ENCODE results near the gene DSPP.
"Not testable (repeated sequence)": the region's sequence is repeated elsewhere in the genome, so short reads cannot be mapped to it uniquely, and the experiment has no call there.

DSPP gene

DNA sequence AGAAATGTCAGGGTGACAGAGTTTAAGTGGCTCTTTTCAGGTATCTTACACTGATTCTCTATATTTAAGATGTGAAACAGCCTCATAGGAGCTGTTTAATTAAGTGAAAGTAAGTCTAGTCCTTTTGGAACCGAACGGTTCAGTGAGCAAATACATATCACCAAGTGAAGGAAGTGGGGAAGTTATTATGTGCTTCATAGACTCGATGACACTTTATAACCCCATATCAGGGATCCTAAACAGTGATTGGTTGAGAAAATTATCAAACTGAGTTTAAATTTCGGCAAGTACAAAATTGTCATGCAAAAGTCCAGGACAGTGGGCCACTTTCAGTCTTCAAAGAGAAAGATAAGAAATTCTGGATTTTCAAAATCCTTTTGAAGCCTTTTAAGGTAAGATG, at the start of gene DSPP:
Gene DSPP, plus strand, starts transcription at position 301 of the 400 bp plus-strand sequence. CDS start 2,380 bp downstream, outside the sequence.
- no peak for DNase-seq

DNA sequence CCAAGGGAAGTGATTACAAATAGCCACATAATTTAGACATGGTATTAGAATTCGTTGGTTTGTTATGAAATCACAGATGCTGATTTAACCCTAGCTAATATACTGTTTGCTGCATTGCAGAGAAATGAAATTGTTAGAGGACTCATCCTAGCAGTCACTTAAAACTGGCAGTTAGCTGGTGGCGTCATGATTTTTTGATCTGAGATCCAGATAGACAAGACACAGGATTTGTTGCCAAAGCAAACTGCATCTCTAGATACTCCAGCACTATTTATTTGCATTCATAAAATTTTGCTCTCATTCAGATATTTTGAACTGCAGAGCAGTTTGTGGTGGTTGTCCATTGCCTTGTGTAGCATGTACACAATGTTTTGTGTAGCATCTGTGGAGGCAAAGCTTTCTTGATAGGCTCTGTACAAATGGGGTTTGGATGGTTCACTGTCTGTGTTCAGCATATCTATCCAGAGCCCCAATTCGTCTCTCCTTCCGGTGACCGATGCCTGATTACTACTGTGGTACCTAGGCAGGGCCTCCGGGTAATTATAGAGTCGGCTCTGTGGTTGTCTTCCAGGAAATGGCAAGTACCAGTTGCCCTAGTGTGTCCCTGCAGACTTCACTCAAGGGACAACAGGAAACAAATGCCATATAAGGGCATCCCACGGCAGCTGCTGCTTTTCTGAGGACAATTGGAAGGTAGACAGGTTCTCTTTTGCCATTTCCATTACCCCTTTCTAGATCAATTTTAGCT, 49.1 kb upstream of the DSPP start:
- peak; percentile 34 to 40 for DNase-seq

- no peak for DNase-seq
Observed at GRCh38 chr4:87560802-87561201, 47.5 kb upstream of the DSPP start.

GRCh38 chr4:87565746-87566145, 42.6 kb upstream of the DSPP start:
- DNase-seq = no peak

DNA sequence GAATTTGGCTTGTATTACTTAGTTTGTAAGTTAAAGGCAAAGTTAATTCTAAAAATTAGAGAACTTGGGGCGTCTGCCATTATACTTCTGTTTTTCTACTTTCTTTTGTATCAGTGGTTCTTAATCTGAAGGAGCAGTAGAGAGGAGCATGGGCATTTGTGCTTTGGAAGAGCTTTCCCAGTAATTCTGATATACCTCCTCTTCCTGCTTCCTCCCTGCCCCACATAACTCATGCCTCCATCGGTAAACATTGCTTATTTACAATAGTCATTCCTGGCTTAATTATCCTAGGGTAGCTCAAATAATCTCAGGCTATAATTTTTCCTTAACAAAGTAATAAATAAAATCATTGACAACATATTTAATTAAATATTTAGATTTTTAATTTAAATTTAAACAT, 42.1 kb upstream of the DSPP start:
- DNase-seq = no peak

- no peak for DNase-seq
Observed at GRCh38 chr4:87567191-87567590, 41.1 kb upstream of the DSPP start.

DNA sequence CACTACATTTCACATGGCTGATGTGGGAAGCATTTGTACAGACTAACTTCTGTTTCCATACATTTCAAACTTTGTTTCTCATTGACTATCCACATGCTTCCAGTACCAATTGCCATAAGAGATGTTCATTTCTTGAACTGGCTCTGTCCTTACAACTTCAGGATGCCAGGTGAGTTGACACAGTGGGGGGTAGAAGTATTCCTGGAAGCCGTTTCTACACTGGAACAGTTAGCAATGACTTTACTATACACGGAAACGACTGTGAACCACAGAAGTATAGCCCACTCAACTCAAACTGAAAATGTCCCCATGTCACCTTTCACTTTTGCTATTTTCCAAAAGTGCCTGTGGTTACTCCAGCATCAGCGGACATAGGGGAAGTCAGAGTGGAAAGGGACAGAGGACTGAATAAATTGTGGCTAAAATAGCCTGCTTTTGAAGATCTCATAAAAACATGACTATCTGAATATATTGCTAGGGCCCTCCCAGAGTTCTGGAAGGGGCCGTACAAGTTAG, 38.0 kb upstream of the DSPP start:
- no peak for DNase-seq

DNA sequence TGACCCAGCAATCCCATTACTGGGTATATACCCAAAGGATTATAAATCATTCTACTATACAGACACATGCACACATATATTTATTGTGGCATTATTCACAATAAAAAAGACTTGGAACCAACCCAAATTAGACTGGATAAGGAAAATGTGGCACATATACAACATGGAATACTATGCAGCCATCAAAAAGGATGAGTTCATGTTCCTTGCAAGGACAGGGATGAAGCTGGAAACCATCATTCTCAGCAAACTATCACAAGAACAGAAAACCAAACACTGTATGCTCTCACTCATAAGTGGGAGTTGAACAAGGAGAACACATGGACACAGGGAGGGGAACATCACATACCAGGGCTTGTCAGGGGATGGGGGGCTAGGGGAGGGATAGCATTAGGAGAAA, 34.0 kb upstream of the DSPP start:
- not testable (repeated sequence) for DNase-seq

DNA sequence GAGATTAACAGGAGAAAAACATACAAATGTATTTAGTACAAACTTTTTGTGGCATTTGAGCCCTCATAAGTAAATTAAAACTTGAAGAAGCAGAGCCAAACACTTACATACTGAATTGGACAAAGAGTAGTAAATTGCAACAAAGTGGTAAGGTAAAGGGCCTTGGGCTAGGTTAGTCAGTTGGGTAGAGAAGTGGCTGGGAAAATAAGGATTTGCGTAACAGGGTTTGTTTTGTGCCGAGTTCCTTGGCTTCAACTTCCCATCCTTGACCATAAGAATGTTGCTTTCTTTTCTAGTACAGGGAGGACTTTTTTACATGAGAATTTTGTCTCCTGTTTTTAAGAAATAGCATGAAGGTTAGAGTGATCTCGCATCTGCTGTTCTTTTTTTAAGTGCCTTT, 33.3 kb upstream of the DSPP start:
- no peak for DNase-seq

- no peak for DNase-seq
Observed at GRCh38 chr4:87575408-87575807, 32.9 kb upstream of the DSPP start.

DNA sequence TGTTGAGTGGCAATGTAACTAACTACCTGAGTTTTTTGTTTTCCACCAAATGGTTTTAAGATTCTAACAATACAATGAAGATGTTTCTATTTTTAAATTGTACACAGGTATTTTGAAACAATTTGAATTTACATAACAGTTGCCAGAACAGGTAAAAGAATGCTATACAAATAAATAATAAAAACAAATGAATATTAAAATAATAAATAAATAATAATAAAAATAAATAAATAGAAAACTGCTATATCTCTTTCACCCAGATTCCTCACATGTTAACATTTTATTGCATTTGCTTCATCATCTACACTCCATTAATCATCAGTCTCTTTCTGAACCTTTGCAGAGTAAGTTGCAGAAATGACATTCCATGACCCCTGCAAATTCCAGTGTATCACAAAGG, 32.3 kb upstream of the DSPP start:
- no peak for DNase-seq

- no peak for DNase-seq
Observed at GRCh38 chr4:87579478-87579877, 28.9 kb upstream of the DSPP start.

DNA sequence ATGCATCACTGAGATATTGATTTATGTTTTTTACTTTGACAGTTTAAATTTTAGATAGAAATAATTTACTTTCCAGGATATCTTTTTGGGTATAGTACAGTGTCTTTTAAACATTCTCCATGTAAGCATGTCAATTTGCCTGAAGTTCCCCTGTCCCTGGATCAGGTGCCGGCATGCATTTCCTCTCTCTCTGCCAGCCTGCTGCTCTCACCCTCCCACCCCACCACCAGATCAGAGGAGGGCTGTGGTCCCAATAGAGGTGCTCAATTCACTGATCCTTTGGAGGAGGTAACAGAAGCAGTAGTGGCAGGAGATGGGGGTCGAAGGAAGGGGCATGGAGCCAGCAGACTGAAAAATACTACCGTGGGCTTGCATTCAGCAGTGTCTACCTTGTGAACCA, 28.3 kb upstream of the DSPP start:
- DNase-seq = no peak

GRCh38 chr4:87584222-87584908, 24.0 kb upstream of the DSPP start:
- no peak for DNase-seq

DNA sequence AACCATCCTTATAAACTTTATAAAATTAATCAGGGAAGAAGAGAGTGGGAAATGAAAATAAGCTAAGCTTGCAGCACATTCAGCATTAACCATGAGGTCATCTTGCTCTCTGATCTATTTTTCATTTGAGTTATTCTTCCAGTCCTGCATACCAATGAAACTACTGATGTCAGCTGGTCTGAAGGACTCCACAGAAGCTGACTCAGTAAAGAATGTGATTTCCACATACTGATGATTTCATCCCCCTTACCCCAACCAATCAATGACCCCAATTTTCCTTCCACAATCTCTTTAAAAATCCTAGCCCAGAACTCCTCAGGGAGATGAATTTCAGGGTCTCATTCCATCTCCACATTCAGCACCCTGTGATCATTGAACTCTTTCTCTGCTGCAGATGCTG, 18.8 kb upstream of the DSPP start:
- no peak for DNase-seq

- DNase-seq = no peak
Observed at GRCh38 chr4:87592124-87592523, 16.2 kb upstream of the DSPP start.

DNA sequence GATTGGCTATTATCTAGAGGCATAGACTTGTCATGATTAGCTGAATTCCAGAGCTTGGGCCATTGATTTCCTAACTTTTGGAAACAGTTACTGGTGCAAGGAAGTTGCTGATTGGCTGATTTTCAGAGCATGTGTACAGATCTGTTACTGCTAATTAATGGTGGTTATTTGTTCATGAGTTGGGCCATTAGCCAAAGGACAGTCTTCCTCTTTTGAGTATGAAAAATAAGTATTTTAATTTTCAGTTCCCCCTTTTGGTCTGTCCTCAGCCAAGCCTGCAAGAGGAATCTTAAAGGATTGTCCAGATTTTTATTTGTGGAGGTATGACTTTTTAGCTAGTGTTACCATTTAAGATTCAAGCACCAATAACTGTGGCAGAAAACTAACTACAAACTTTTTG, 7.0 kb upstream of the DSPP start:
- no peak for DNase-seq

DNA sequence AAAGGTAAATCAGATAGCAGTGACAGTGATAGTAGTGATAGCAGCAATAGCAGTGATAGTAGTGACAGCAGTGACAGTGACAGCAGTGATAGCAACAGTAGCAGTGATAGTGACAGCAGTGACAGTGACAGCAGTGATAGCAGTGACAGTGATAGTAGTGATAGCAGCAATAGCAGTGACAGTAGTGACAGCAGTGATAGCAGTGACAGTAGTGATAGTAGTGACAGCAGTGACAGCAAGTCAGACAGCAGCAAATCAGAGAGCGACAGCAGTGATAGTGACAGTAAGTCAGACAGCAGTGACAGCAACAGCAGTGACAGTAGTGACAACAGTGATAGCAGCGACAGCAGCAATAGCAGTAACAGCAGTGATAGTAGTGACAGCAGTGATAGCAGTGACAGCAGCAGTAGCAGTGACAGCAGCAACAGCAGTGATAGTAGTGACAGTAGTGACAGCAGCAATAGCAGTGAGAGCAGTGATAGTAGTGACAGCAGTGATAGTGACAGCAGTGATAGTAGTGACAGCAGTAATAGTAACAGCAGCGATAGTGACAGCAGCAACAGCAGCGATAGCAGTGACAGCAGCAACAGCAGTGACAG, 6.1 kb downstream of the DSPP start:
- DNase-seq = no peak

GRCh38 chr4:87616268-87616667, 7.9 kb downstream of the DSPP start:
- no peak for DNase-seq

- DNase-seq = no peak
Observed at GRCh38 chr4:87620086-87620485, 11.8 kb downstream of the DSPP start.

GRCh38 chr4:87620491-87620890, 12.2 kb downstream of the DSPP start:
- no peak for DNase-seq

- no peak for DNase-seq
Observed at GRCh38 chr4:87622303-87622702, 14.0 kb downstream of the DSPP start.

DNA sequence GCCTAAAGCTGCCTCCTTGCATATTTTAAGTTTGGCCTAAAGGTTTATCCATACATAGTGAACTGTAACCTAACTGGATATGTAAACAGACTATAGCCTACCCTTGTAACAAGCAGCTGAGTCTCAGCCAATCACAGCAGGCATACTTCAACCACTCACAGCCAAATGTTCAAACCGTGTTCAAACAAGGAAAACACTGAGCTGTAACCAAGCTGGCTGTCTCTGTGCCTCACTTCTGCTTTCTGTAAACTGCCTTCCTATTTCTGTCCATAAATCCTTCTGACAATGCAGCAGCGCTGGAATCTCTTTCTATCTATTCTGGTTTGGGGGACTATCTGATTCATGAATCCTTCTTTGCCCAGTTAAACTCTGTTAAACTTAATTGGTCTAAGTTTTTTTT, 16.4 kb downstream of the DSPP start:
- DNase-seq = no peak

GRCh38 chr4:87631668-87632067, 23.3 kb downstream of the DSPP start:
- DNase-seq = no peak
